ENCODE measurements around the gene SYNPO2.

The SYNPO2 gene

DNA sequence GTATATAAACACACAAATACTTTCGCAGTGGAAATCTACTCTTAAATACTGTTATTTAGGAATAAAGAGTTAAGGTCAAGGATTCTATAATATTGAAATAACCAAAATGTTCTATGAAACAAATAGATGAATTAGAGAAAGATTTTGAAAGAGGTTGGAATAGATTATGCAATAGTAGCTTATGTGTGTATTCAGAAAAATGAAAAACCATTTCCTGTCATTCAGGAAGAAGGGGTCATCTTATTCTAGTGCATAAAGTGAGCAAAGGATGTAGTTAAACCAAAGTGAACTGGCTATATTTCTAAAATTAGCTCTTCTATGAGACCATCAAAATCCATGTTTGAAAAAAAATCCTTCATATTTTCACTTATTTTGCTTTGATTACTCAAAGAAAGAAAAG is 217.0 kb downstream of the SYNPO2 start:
- no peaks in the 10 kb centered on the region for H3K27me3 ChIP-seq

GRCh38 chr4:119106036-119107000 is 217.7 kb downstream of the SYNPO2 start:
- DNase-seq: no peak
- no peak for TF ChIP-seq CTCF (IDR thresholded peaks at IDR 0.05)
- Histone ChIP-seq H3K4me1 (peaks cover 0 to 46% (median 22%) of the 10 kb centered on the region in 4 donors), H3K27ac (peak overlapping the region in 1 of 2 donors; percentile 35), H3K36me3 (no peaks in the 10 kb centered on the region), H3K27me3 (no peaks in the 10 kb centered on the region), H3K4me3 (no peak overlapping the region), H3K9me3 (no peaks in the 10 kb centered on the region)
- intact Hi-C loops (cut with DNase I; ENCODE audit: low total_unique reads): loop anchor here (10.0 kb wide), 2 partner anchors 108 to 508 kb away; partner anchors contain the start of gene USP53

More for the DNA sequence above, 217.0 kb downstream of the SYNPO2 start:
- Histone ChIP-seq H3K4me1 (peaks cover 0 to 46% (median 22%) of the 10 kb centered on the region in 4 donors), H3K27ac (no peak overlapping the region), H3K36me3 (no peaks in the 10 kb centered on the region), H3K4me3 (no peak overlapping the region), H3K9me3 (no peaks in the 10 kb centered on the region)
- no peak for TF ChIP-seq CTCF (IDR thresholded peaks at IDR 0.05)
- no peak for DNase-seq
- intact Hi-C loops (cut with DNase I; ENCODE audit: low total_unique reads): loop anchor here (10.0 kb wide), 2 partner anchors 109 to 509 kb away; partner anchors contain the start of gene USP53

DNA sequence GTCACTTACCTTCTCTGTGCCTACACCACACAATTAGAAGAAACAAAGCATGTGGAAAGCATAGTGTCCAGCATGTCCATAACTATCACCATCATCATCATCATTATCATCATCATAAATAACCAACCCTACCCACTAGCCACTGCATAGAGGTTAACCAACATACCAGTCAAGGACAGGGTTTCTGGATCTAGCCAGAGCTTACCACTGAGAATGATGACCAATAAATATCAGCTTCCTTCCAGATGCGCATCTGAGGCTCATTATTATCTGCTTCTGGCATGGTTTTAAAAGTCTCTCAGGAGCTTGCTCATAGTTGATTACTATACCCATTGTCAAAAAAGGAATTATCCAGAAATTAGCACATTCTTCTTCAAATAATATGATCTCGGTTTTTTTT is 221.5 kb downstream of the SYNPO2 start:
- TF ChIP-seq CTCF (IDR thresholded peaks at IDR 0.05): no peak
- Histone ChIP-seq H3K27me3 (no peaks in the 10 kb centered on the region), H3K27ac (no peak overlapping the region), H3K9me3 (no peaks in the 10 kb centered on the region), H3K4me3 (no peak overlapping the region), H3K36me3 (no peaks in the 10 kb centered on the region), H3K4me1 (peaks cover 0 to 27% (median 11%) of the 10 kb centered on the region in 4 donors)
- no peak for DNase-seq
- intact Hi-C loops (cut with DNase I; ENCODE audit: low total_unique reads): no loop called here

Data from tibial artery (tissue), 4 donors.